Uterus (tissue), 2 donors: ENCODE data around the gene P2RY11.

ENCODE experiments used
- POLR2A ChIP-seq, 2 donors: fragments of 450-650 bp; IDR thresholded peaks; one replicate each; pipeline ENCODE4 v1.6.1; 2016; ENCODE audit warnings: antibody characterized with exemption in 2 of 2, mild to moderate bottlenecking in 1 of 2, moderate library complexity in 1 of 2
- TF ChIP-seq, protein P1 (sequence below), 4 experiments: fragments of 200-600 bp in 2 of 4; fragments of 450-650 bp in 2 of 4; sonication (generic) in 2 of 4; IDR thresholded peaks; one replicate each; pipeline ENCODE4 v1.5.1; 2016 to 2019; ENCODE audit warnings: antibody characterized with exemption in 4 of 4, mild to moderate bottlenecking in 2 of 4, moderate library complexity in 1 of 4

DNA sequence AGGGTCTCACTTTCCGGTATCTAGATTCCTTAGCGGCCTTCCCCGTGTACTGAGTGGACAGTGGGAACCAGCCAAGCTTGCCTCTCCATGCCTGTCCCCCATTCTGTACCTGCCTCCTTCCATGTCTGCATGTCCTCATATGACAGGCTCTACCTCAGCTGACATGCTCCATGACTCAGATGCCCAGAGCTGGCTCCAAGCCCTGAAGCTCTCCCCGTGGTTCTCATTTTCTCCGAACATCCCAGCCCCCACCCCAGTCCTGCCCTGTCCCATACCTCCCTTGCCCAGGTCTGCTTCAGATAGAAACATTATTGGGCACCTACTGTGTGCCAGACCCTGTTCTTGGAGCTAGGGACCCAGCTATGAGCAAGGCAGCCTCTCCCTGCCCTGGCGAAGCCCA, 42.4 kb upstream of the P2RY11 start:
- TF ChIP-seq, protein P1, sequence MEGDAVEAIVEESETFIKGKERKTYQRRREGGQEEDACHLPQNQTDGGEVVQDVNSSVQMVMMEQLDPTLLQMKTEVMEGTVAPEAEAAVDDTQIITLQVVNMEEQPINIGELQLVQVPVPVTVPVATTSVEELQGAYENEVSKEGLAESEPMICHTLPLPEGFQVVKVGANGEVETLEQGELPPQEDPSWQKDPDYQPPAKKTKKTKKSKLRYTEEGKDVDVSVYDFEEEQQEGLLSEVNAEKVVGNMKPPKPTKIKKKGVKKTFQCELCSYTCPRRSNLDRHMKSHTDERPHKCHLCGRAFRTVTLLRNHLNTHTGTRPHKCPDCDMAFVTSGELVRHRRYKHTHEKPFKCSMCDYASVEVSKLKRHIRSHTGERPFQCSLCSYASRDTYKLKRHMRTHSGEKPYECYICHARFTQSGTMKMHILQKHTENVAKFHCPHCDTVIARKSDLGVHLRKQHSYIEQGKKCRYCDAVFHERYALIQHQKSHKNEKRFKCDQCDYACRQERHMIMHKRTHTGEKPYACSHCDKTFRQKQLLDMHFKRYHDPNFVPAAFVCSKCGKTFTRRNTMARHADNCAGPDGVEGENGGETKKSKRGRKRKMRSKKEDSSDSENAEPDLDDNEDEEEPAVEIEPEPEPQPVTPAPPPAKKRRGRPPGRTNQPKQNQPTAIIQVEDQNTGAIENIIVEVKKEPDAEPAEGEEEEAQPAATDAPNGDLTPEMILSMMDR (IDR thresholded peaks at IDR 0.05) = no peak
- TF ChIP-seq POLR2A (IDR thresholded peaks at IDR 0.05) = no peak
